Loucy (cell line): Measurements from ENCODE around the gene SDK2.

Experiments used
- H2AFZ ChIP-seq: fragments of 200-600 bp; sonication (generic); 2 replicates; pipeline ENCODE4 v1.6.0; 2016; ENCODE audit warnings: antibody characterized with exemption, mild to moderate bottlenecking, low read length, moderate library complexity
- H3F3A ChIP-seq: fragments of 200-600 bp; 2 replicates; pipeline ENCODE4 v1.6.0; 2016; ENCODE audit warnings: antibody characterized with exemption, low read depth, mild to moderate bottlenecking
- H3K27me3 ChIP-seq: fragments of 200-600 bp; sonication (generic); 2 replicates; pipeline ENCODE4 v1.6.1; 2014; ENCODE audit warnings: low read length, mild to moderate bottlenecking; ENCODE audit not compliant: insufficient read depth, poor library complexity, severe bottlenecking
- H3K36me3 ChIP-seq: fragments of 200-600 bp; sonication (generic); 2 replicates; pipeline ENCODE4 v1.6.1; 2016; ENCODE audit warnings: low read length; ENCODE audit not compliant: insufficient read depth
- H3K4me1 ChIP-seq: fragments of 200-600 bp; sonication (generic); 2 replicates; pipeline ENCODE4 v1.5.1; 2014; ENCODE audit warnings: low read length, mild to moderate bottlenecking; ENCODE audit not compliant: insufficient read depth, poor library complexity, severe bottlenecking
- H3K4me2 ChIP-seq: fragments of 200-600 bp; sonication (generic); 2 replicates; pipeline ENCODE4 v1.6.0; 2014; ENCODE audit warnings: antibody characterized with exemption, low read length, low read depth, mild to moderate bottlenecking; ENCODE audit not compliant: poor library complexity, severe bottlenecking
- H3K4me3 ChIP-seq: fragments of 200-600 bp; sonication (generic); 2 replicates; pipeline ENCODE4 v1.5.1; 2014; ENCODE audit warnings: low read length, mild to moderate bottlenecking, mixed read lengths; ENCODE audit not compliant: poor library complexity, severe bottlenecking
- H3K79me2 ChIP-seq: fragments of 200-600 bp; sonication (generic); 2 replicates; pipeline ENCODE4 v1.6.1; 2014; ENCODE audit warnings: low read length; ENCODE audit not compliant: insufficient read depth
- H3K9ac ChIP-seq: fragments of 200-600 bp; sonication (generic); 2 replicates; pipeline ENCODE4 v1.6.0; 2014; ENCODE audit warnings: mild to moderate bottlenecking, low read depth, low read length, moderate library complexity; ENCODE audit not compliant: poor library complexity, severe bottlenecking
- H3K9me2 ChIP-seq: fragments of 200-600 bp; sonication (generic); replicated peaks from 2 replicates; pipeline ENCODE4 v1.6.1; 2016; ENCODE audit warnings: low read depth, low read length, mixed read lengths
- H3K9me3 ChIP-seq: fragments of 200-600 bp; sonication (generic); 2 replicates; pipeline ENCODE4 v1.6.1; 2014; ENCODE audit warnings: mild to moderate bottlenecking, antibody characterized with exemption, low read length, low read depth; ENCODE audit not compliant: insufficient read depth
- H4K20me1 ChIP-seq: fragments of 200-600 bp; sonication (generic); 2 replicates; pipeline ENCODE4 v1.6.0; 2014; ENCODE audit warnings: antibody characterized with exemption, low read length, mild to moderate bottlenecking; ENCODE audit not compliant: insufficient read depth, poor library complexity, severe bottlenecking
- EZH2phosphoT487 ChIP-seq: fragments of 200-600 bp; IDR thresholded peaks from 2 replicates; pipeline ENCODE4 v1.6.1; 2018; ENCODE audit warnings: antibody characterized with exemption, mild to moderate bottlenecking, moderate library complexity, borderline replicate concordance
- TF ChIP-seq, protein P1 (sequence below): fragments of 200-600 bp; sonication (generic); conservative IDR thresholded peaks from 2 replicates; pipeline ENCODE4 v1.5.1; 2014; ENCODE audit warnings: mild to moderate bottlenecking, antibody characterized with exemption, low read length

SDK2 gene

DNA sequence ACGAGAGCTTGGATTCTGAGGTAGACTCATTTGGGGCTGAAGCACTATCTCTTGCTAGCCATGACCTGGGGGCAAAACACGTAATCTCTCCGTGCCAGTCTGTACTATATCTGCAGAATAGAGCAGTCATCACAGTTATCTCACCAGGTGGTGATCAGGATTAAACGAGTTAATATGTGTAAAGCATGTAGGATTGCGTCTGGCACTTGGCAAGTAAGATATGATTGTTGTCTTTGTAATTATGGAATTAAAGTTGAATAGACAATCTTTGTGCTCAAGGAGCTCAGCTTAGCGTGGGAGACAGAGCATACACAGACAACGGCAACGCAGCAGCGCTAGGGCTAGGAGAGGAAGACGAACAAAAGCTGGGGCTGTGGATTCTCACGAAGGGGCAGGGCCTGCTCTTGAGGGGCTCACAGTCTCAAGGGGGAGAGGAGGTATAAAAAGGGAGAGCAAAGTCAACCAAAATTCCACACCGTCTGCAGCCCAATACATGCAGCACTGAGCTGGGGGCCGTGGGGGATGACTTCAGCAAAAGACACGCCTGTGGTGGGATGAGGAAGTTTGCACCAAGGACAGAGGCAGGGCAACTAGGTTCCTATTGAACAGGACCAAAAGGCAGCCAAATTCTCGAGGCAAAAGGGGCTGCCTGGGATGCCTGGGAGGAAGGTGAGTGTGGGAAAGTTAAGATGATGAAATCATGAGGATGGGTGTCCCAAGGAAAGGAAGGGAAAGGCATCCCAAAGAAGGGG, 68.6 kb downstream of the SDK2 start:
- no peak overlapping the region for H3K4me3 ChIP-seq
- no peaks in the 10 kb centered on the region for H3K27me3 ChIP-seq
- peaks cover 16% of the 10 kb centered on the region for H3K4me1 ChIP-seq
- no peaks in the 10 kb centered on the region for H3F3A ChIP-seq
- no peak overlapping the region for H2AFZ ChIP-seq
- TF ChIP-seq, protein P1, sequence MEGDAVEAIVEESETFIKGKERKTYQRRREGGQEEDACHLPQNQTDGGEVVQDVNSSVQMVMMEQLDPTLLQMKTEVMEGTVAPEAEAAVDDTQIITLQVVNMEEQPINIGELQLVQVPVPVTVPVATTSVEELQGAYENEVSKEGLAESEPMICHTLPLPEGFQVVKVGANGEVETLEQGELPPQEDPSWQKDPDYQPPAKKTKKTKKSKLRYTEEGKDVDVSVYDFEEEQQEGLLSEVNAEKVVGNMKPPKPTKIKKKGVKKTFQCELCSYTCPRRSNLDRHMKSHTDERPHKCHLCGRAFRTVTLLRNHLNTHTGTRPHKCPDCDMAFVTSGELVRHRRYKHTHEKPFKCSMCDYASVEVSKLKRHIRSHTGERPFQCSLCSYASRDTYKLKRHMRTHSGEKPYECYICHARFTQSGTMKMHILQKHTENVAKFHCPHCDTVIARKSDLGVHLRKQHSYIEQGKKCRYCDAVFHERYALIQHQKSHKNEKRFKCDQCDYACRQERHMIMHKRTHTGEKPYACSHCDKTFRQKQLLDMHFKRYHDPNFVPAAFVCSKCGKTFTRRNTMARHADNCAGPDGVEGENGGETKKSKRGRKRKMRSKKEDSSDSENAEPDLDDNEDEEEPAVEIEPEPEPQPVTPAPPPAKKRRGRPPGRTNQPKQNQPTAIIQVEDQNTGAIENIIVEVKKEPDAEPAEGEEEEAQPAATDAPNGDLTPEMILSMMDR = no peak
- TF ChIP-seq EZH2phosphoT487 = no peak
- peaks cover 62% of the 10 kb centered on the region; the same call in 1 of the 2 replicates for H3K79me2 ChIP-seq
- no peaks in the 10 kb centered on the region for H4K20me1 ChIP-seq
- H3K4me2 ChIP-seq = no peak overlapping the region
- H3K9me2 ChIP-seq = no peaks in the 10 kb centered on the region
- no peaks in the 10 kb centered on the region; the same call in 1 of the 2 replicates for H3K36me3 ChIP-seq
- H3K9ac ChIP-seq = no peak overlapping the region
- no peaks in the 10 kb centered on the region for H3K9me3 ChIP-seq

DNA sequence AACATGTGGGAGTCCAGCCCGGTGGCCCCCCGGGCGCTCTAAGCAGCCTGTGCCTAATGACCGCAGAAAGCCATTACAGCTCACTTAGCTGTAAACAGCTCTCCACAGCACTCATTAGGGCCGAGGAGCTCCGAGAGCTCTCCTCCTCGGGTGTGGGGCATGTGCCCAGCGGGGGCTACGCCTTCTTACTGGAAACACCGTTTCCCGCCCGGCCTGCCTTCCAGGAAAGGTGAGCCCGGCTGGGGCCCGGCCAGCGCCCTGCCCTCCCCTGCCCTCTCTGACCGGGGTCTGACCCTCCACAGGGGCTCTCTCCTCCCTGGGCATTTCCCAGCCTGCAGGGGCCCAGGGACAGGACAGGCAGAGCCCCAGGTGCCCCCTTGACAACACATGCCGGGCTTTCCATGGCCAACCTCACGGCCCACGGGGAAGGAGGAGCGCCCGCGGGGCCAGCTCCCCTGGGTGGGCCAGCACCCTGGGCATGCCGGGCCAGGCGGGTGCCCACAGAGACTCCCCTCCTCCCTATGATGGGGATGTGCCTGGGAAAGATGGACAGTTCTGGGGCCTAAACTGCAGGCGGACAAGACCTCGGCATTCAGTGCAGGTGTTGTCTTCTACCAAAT, 72.6 kb downstream of the SDK2 start:
- H3K27me3 ChIP-seq = no peaks in the 10 kb centered on the region
- TF ChIP-seq, protein P1 = no peak
- TF ChIP-seq EZH2phosphoT487 = no peak
- H3K4me1 ChIP-seq = peaks cover 39% of the 10 kb centered on the region
- no peak overlapping the region for H3K4me2 ChIP-seq
- no peak overlapping the region for H3K4me3 ChIP-seq
- no peaks in the 10 kb centered on the region for H3F3A ChIP-seq
- H3K36me3 ChIP-seq = no peaks in the 10 kb centered on the region
- no peak overlapping the region for H3K9ac ChIP-seq
- no peaks in the 10 kb centered on the region for H3K9me3 ChIP-seq
- no peaks in the 10 kb centered on the region for H3K9me2 ChIP-seq
- peaks cover 78% of the 10 kb centered on the region; the same call in 1 of the 2 replicates for H3K79me2 ChIP-seq
- no peaks in the 10 kb centered on the region for H4K20me1 ChIP-seq
- no peak overlapping the region for H2AFZ ChIP-seq

DNA sequence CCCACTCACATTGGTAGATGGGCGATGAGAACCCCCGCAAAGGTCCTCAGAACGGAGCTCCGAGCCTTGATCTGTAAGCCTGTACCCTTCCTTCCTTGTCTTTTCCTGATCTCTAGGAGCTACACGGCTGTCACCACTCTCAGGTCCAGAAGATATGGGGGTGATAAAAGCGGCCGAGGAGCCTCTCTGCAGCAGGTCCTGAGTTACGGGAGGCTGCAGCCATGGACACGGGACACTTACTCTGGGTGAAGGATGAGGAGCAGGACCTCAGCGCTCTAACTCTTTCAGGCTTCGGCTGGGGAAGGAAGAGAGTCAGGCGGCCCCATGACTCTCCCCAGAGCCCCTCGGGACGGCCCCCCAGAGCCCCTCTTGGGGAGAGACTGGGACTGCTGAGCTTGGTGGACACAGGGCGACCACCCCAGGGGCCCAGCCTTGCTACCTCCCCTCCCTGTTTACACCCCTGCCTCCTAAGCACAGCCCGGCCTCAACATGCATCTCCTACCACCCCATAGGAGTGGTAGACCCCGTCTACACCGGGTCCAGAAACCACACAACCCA, 74.4 kb downstream of the SDK2 start:
- no peaks in the 10 kb centered on the region for H3K27me3 ChIP-seq
- H3K9ac ChIP-seq = no peak overlapping the region
- H3K79me2 ChIP-seq = peaks cover 70% of the 10 kb centered on the region; the same call in 1 of the 2 replicates
- H3K9me2 ChIP-seq = no peaks in the 10 kb centered on the region
- no peaks in the 10 kb centered on the region for H3F3A ChIP-seq
- no peaks in the 10 kb centered on the region for H4K20me1 ChIP-seq
- H3K4me2 ChIP-seq = no peak overlapping the region
- TF ChIP-seq, protein P1 = no peak
- TF ChIP-seq EZH2phosphoT487 = no peak
- H3K9me3 ChIP-seq = no peaks in the 10 kb centered on the region
- H3K4me3 ChIP-seq = no peak overlapping the region
- H2AFZ ChIP-seq = no peak overlapping the region
- peaks cover 44% of the 10 kb centered on the region for H3K4me1 ChIP-seq
- H3K36me3 ChIP-seq = no peaks in the 10 kb centered on the region
